ENCODE measurements around the gene PRSS2.
"Not testable (repeated sequence)": the region's sequence is repeated elsewhere in the genome, so short reads cannot be mapped to it uniquely, and the experiment has no call there.

PRSS2 gene

GRCh38 chr7:142751526-142752175, 19.1 kb upstream of the PRSS2 start:
- DNase-seq (ENCODE audit: low spot score in 2 of 2); H3K4me1 Mint-ChIP-seq; H3K9me3 Mint-ChIP-seq; H3K4me3 Mint-ChIP-seq; H3K36me3 Mint-ChIP-seq; H3K27ac Mint-ChIP-seq; H3K27me3 Mint-ChIP-seq; ATAC-seq (ENCODE audit: low read depth): not testable (repeated sequence)

DNA sequence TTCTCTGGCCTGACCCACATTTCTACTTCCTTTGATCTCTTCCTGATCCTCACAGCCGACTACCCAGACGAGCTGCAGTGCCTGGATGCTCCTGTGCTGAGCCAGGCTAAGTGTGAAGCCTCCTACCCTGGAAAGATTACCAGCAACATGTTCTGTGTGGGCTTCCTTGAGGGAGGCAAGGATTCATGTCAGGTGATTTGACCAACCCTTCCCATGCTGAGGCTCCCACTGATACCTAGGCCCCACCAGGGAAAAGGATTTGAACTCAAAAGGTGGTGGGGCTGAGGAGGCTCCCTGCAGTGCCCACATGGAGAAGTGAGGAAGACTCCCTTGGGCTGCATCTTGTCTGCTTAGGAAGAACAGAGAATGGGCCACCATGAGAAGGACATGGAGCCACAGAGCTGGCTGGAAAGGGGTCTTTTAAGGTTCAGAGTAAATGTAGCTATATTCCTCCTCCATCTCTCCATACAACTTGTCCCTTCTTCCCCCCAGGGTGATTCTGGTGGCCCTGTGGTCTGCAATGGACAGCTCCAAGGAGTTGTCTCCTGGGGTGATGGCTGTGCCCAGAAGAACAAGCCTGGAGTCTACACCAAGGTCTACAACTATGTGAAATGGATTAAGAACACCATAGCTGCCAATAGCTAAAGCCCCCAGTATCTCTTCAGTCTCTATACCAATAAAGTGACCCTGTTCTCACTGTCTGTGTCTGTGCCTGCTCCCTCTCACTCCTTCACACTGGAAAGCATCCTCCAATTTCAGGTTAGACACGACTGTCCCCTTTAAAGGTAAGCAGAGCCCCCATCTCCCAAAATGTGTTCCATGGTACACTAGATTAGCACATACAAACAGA, 18.2 kb upstream of the PRSS2 start:
- ATAC-seq (ENCODE audit: low read depth) (no peak), DNase-seq (ENCODE audit: low spot score in 2 of 2) (no peak)
- Mint-ChIP-seq H3K4me3 (no peak overlapping the region), H3K36me3 (no peaks in the 10 kb centered on the region), H3K9me3 (peaks cover 2% of the 10 kb centered on the region), H3K27ac (no peak overlapping the region), H3K4me1 (no peaks in the 10 kb centered on the region), H3K27me3 (peaks cover 3% of the 10 kb centered on the region)

DNA sequence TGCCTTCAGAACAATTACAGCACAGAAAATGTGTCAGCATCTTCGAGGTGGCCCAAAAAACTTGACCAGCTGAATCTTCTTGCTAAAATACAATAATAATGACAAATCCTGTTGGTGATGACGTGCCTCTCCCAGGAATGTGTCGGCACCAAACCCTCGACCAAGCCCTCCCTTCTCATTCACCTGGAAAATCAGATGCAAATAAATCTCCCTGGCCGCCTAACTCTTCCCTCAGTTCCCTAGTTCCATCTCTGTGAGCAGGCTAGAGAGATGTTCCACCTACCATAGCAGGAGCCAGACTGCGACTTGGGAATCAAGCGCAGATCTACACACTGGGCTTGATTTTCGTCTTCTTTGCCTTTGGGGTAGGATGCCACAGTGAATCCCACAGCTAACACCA, 17.4 kb upstream of the PRSS2 start:
- Mint-ChIP-seq H3K27ac (no peak overlapping the region), H3K27me3 (peaks cover 3% of the 10 kb centered on the region), H3K4me1 (no peaks in the 10 kb centered on the region), H3K9me3 (peaks cover 2% of the 10 kb centered on the region), H3K4me3 (no peak overlapping the region), H3K36me3 (no peaks in the 10 kb centered on the region)
- DNase-seq (ENCODE audit: low spot score in 2 of 2) (no peak), ATAC-seq (ENCODE audit: low read depth) (no peak)

DNA sequence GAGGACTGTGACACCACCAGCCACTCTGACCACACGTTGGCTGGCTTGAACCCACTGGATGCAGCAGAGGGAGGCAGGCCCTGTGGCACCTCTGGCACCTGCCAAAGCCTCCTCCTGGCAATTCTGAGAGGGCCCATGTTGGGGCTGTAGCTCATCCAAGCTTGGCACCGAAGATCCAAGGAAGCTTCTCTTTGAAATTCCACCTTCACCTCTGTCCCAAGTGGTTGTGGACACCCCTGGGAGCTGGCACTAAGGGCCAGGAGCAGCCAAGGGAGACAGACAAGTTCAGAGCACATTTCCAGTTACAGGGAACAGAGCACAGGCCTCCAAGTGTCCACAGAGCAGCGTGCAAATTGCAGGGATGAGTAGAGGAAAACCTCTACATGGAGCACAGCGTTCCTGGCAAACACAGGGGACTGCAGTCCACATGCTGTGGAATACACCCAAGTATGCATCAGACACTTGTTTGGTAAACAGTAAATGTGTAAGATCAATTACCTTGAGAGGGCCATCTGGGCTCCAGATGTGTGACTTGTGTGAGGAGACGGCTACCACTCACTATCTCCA, 16.8 kb upstream of the PRSS2 start:
- not testable (repeated sequence) for H3K27me3 Mint-ChIP-seq; H3K9me3 Mint-ChIP-seq; H3K27ac Mint-ChIP-seq; DNase-seq (ENCODE audit: low spot score in 2 of 2); ATAC-seq (ENCODE audit: low read depth); H3K4me1 Mint-ChIP-seq; H3K36me3 Mint-ChIP-seq; H3K4me3 Mint-ChIP-seq

GRCh38 chr7:142754681-142755575, 15.8 kb upstream of the PRSS2 start:
- DNase-seq (ENCODE audit: low spot score in 2 of 2), result no peak
- Mint-ChIP-seq H3K27me3 (no peaks in the 10 kb centered on the region), H3K4me3 (no peak overlapping the region), H3K36me3 (no peaks in the 10 kb centered on the region), H3K9me3 (peaks cover 2% of the 10 kb centered on the region), H3K4me1 (no peaks in the 10 kb centered on the region), H3K27ac (no peak overlapping the region)
- no peak for ATAC-seq (ENCODE audit: low read depth)

GRCh38 chr7:142758312-142758711, 12.5 kb upstream of the PRSS2 start:
- not testable (repeated sequence) for H3K4me1 Mint-ChIP-seq; H3K9me3 Mint-ChIP-seq; H3K4me3 Mint-ChIP-seq; H3K27ac Mint-ChIP-seq; H3K36me3 Mint-ChIP-seq; DNase-seq (ENCODE audit: low spot score in 2 of 2); H3K27me3 Mint-ChIP-seq; ATAC-seq (ENCODE audit: low read depth)

GRCh38 chr7:142759433-142759832, 11.3 kb upstream of the PRSS2 start:
- ATAC-seq (ENCODE audit: low read depth), result no peak
- Mint-ChIP-seq H3K36me3 (no peaks in the 10 kb centered on the region), H3K27me3 (peaks cover 5% of the 10 kb centered on the region), H3K4me3 (no peak overlapping the region), H3K4me1 (no peaks in the 10 kb centered on the region), H3K9me3 (peaks cover 2% of the 10 kb centered on the region), H3K27ac (no peak overlapping the region)
- DNase-seq (ENCODE audit: low spot score in 2 of 2), result no peak

GRCh38 chr7:142760071-142760642, 10.6 kb upstream of the PRSS2 start:
- no peak overlapping the region for H3K4me3 Mint-ChIP-seq
- DNase-seq (ENCODE audit: low spot score in 2 of 2) (no peak), ATAC-seq (ENCODE audit: low read depth) (no peak)
- no peak overlapping the region for H3K27ac Mint-ChIP-seq
- no peaks in the 10 kb centered on the region for H3K4me1 Mint-ChIP-seq
- peaks cover 5% of the 10 kb centered on the region for H3K27me3 Mint-ChIP-seq
- H3K36me3 Mint-ChIP-seq, result no peaks in the 10 kb centered on the region
- peaks cover 2% of the 10 kb centered on the region for H3K9me3 Mint-ChIP-seq

GRCh38 chr7:142761606-142762005, 9.2 kb upstream of the PRSS2 start:
- H3K9me3 Mint-ChIP-seq; H3K27me3 Mint-ChIP-seq; DNase-seq (ENCODE audit: low spot score in 2 of 2); ATAC-seq (ENCODE audit: low read depth); H3K36me3 Mint-ChIP-seq; H3K4me3 Mint-ChIP-seq; H3K27ac Mint-ChIP-seq; H3K4me1 Mint-ChIP-seq: not testable (repeated sequence)

DNA sequence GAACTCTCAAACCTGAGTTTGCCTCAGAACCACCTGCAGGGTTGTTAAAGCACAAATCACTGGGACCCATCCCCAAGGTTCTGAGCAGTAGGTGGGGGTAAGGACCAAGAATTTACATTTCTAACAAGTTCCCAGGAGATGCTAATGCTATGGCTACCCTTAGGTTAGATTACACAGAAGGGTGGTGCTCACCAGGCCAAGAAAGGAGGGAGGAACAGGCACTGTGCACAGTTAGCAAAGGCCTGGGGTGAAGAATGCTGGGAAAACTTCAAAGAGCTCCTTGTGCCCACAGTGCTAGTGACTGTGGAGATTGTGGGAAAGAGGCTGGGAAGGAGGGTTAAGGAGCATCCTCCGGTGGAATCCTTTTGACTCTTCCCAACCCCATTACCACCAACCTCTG, 8.7 kb upstream of the PRSS2 start:
- no peak overlapping the region for H3K4me3 Mint-ChIP-seq
- H3K27me3 Mint-ChIP-seq, result peaks cover 5% of the 10 kb centered on the region
- DNase-seq (ENCODE audit: low spot score in 2 of 2) (no peak), ATAC-seq (ENCODE audit: low read depth) (no peak)
- H3K27ac Mint-ChIP-seq, result no peak overlapping the region
- H3K4me1 Mint-ChIP-seq, result no peaks in the 10 kb centered on the region
- H3K36me3 Mint-ChIP-seq, result no peaks in the 10 kb centered on the region
- H3K9me3 Mint-ChIP-seq, result no peaks in the 10 kb centered on the region

GRCh38 chr7:142767451-142767850, 3.3 kb upstream of the PRSS2 start:
- Mint-ChIP-seq H3K4me3 (no peak overlapping the region), H3K27ac (no peak overlapping the region), H3K36me3 (no peaks in the 10 kb centered on the region), H3K27me3 (peaks cover 3% of the 10 kb centered on the region), H3K9me3 (no peaks in the 10 kb centered on the region), H3K4me1 (peaks cover 21% of the 10 kb centered on the region)
- ATAC-seq (ENCODE audit: low read depth) (no peak), DNase-seq (ENCODE audit: low spot score in 2 of 2) (no peak)

GRCh38 chr7:142767861-142768260, 2.9 kb upstream of the PRSS2 start:
- H3K27me3 Mint-ChIP-seq, result peaks cover under 1% of the 10 kb centered on the region
- no peaks in the 10 kb centered on the region for H3K36me3 Mint-ChIP-seq
- ATAC-seq (ENCODE audit: low read depth), result no peak
- peaks cover 21% of the 10 kb centered on the region for H3K4me1 Mint-ChIP-seq
- no peaks in the 10 kb centered on the region for H3K9me3 Mint-ChIP-seq
- DNase-seq (ENCODE audit: low spot score in 2 of 2), result no peak
- no peak overlapping the region for H3K4me3 Mint-ChIP-seq
- no peak overlapping the region for H3K27ac Mint-ChIP-seq

DNA sequence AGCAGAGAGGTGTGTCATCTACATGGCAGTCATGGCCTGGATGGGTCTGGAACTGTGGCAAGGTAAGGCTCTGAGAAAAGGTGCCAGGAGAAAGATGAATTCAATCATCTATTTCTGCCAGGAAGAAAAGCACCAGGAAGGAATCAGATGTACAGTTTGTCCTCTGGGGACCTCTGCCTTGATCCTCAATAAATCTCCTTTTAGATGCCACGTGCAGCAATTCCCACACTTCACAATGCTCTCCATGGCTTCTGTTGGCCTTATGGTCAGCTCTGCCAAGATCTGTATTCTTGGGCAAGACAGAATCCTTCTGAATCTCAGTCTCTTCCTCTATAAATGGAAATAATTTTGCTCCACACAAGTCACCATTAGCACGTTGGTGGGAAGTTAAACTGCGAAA, 1.9 kb upstream of the PRSS2 start:
- not testable (repeated sequence) for H3K27me3 Mint-ChIP-seq; H3K4me3 Mint-ChIP-seq; H3K27ac Mint-ChIP-seq; H3K9me3 Mint-ChIP-seq; H3K36me3 Mint-ChIP-seq; ATAC-seq (ENCODE audit: low read depth); DNase-seq (ENCODE audit: low spot score in 2 of 2)
- H3K4me1 Mint-ChIP-seq, result peaks cover 21% of the 10 kb centered on the region

Measured in memory B cell (primary cell).